SU-DHL-6 (cell line): Measurements from ENCODE around the gene UPK3A.

Source experiments
- EZH2phosphoT487 ChIP-seq: fragments of 200-600 bp; sonication (generic), shearing (Covaris generic); conservative IDR thresholded peaks from 2 replicates; pipeline ENCODE4 v1.6.1; 2018; ENCODE audit warnings: mild to moderate bottlenecking, antibody characterized with exemption, low read length, moderate library complexity, mixed read lengths
- TF ChIP-seq, protein P1 (sequence below): fragments of 200-600 bp; sonication (generic); IDR thresholded peaks from one replicate; pipeline ENCODE4 v1.5.1; 2017; ENCODE audit warnings: antibody characterized with exemption, mild to moderate bottlenecking, low read length, moderate library complexity; ENCODE audit not compliant: insufficient read depth, poor library complexity, severe bottlenecking

DNA sequence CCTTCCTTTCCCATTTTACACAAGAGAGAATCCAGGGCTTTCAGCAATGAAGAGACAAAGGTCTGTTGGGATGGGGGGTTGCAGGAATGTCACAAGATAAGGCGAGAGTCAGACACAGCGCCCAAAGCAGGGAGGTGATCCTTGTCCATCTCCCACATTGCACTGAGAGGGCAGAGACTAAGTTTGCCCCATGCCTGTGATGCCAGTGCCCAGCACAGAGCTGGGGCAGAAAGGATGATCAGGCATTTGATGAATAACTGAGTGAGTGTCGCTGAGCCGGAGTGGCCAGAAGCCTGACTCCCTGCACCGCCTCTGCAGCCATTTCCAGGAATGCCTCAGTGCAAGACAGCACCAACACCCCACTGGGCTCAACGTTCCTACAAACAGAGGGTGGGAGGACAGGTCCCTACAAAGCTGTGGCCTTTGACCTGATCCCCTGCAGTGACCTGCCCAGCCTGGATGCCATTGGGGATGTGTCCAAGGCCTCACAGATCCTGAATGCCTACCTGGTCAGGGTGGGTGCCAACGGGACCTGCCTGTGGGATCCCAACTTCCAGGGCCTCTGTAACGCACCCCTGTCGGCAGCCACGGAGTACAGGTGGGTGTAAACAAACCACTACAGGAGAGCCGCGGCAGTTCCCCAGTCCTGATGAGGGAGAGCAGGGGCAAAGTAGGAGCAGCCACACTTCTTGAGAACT is 2.3 kb downstream of the UPK3A start:
- TF ChIP-seq EZH2phosphoT487 = no peak
- TF ChIP-seq, protein P1, sequence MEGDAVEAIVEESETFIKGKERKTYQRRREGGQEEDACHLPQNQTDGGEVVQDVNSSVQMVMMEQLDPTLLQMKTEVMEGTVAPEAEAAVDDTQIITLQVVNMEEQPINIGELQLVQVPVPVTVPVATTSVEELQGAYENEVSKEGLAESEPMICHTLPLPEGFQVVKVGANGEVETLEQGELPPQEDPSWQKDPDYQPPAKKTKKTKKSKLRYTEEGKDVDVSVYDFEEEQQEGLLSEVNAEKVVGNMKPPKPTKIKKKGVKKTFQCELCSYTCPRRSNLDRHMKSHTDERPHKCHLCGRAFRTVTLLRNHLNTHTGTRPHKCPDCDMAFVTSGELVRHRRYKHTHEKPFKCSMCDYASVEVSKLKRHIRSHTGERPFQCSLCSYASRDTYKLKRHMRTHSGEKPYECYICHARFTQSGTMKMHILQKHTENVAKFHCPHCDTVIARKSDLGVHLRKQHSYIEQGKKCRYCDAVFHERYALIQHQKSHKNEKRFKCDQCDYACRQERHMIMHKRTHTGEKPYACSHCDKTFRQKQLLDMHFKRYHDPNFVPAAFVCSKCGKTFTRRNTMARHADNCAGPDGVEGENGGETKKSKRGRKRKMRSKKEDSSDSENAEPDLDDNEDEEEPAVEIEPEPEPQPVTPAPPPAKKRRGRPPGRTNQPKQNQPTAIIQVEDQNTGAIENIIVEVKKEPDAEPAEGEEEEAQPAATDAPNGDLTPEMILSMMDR = no peak
